CD14-positive monocyte (primary cell): Measurements from ENCODE around the gene AXL. TPM values are rescaled to one million over a fixed set of nuclear protein-coding genes. Genes with fewer than 3 reads are reported as not detected.
A peak's percentile ranks its signal among the peaks of the same experiment; 100 is the strongest.

Experiments
- DNase-seq, 3 donors: peaks; one replicate each; pipeline ENCODE4 v3.0.0-alpha.2; 2011 to 2022
- H2AFZ ChIP-seq: 2 replicates; pipeline ENCODE4 v1.6.0; 2012; ENCODE audit warnings: mild to moderate bottlenecking, low read depth, low read length, inconsistent platforms; ENCODE audit not compliant: insufficient read depth, poor library complexity, severe bottlenecking
- H3K27ac ChIP-seq, 2 donors: 1 replicate in 1 of 2; 2 replicates in 1 of 2; pipeline ENCODE4 v1.5.1; 2012 to 2013; ENCODE audit warnings: low read length in 2 of 2, control low read depth in 1 of 2, inconsistent platforms in 1 of 2, low read depth in 1 of 2, mild to moderate bottlenecking in 1 of 2
- H3K27me3 ChIP-seq, 2 donors: one replicate each; pipeline versions ENCODE4 v1.6.0 to v1.6.1; 2011 to 2013; ENCODE audit warnings: low read length in 2 of 2; ENCODE audit not compliant: control insufficient read depth in 2 of 2, insufficient read depth in 2 of 2
- H3K36me3 ChIP-seq, 2 donors: replicated peaks in 1 of 2; 1 replicate in 1 of 2; 2 replicates in 1 of 2; pipeline versions ENCODE4 v1.5.1 to v1.6.1; 2012 to 2013; ENCODE audit warnings: low read length in 2 of 2, control low read depth in 1 of 2, inconsistent platforms in 1 of 2, mild to moderate bottlenecking in 1 of 2; ENCODE audit not compliant: insufficient read depth in 2 of 2, control insufficient read depth in 1 of 2
- H3K4me1 ChIP-seq, 2 donors: 1 replicate in 1 of 2; 2 replicates in 1 of 2; pipeline versions ENCODE4 v1.5.1 to v1.6.1; 2012 to 2013; ENCODE audit warnings: low read length in 2 of 2, control low read depth in 1 of 2, inconsistent platforms in 1 of 2, mild to moderate bottlenecking in 1 of 2, moderate library complexity in 1 of 2; ENCODE audit not compliant: insufficient read depth in 2 of 2, control insufficient read depth in 1 of 2
- H3K4me2 ChIP-seq: replicated peaks from 2 replicates; pipeline ENCODE3; 2012; ENCODE audit warnings: low read length, moderate library complexity, mild to moderate bottlenecking; ENCODE audit not compliant: poor library complexity, severe bottlenecking; ENCODE audit errors: extremely low read depth
- H3K4me3 ChIP-seq, 3 experiments: fragments of 200-600 bp in 1 of 3; sonication (generic) in 1 of 3; replicated peaks in 1 of 3; 1 replicate in 2 of 3; 2 replicates in 1 of 3; pipeline ENCODE4 v1.5.1; 2011 to 2013; ENCODE audit warnings: low read length in 3 of 3, mild to moderate bottlenecking in 3 of 3, control low read depth in 2 of 3, low read depth in 2 of 3, inconsistent platforms in 1 of 3, moderate library complexity in 1 of 3
- H3K79me2 ChIP-seq: 2 replicates; pipeline ENCODE4 v1.6.0; 2012; ENCODE audit warnings: mild to moderate bottlenecking, control low read depth, inconsistent platforms, low read length, moderate library complexity; ENCODE audit not compliant: insufficient read depth
- H3K9ac ChIP-seq: 2 replicates; pipeline ENCODE4 v1.6.0; 2017; ENCODE audit warnings: low read length, mild to moderate bottlenecking; ENCODE audit not compliant: insufficient read depth, poor library complexity, severe bottlenecking
- H3K9me3 ChIP-seq, 2 donors: replicated peaks in 1 of 2; 1 replicate in 1 of 2; 2 replicates in 1 of 2; pipeline versions ENCODE4 v1.5.1 to v1.6.1; 2012 to 2013; ENCODE audit warnings: low read length in 2 of 2, control low read depth in 1 of 2; ENCODE audit not compliant: control insufficient read depth in 1 of 2, insufficient read depth in 1 of 2
- H4K20me1 ChIP-seq: 2 replicates; pipeline ENCODE4 v1.6.0; 2012; ENCODE audit warnings: mild to moderate bottlenecking, low read length, control low read depth, moderate library complexity; ENCODE audit not compliant: insufficient read depth
- H3K27ac Mint-ChIP-seq, 7 donors: one replicate each; pipeline ENCODE4 v1.8.0; 2020; ENCODE audit warnings: mild to moderate bottlenecking in 7 of 7, mixed read lengths in 7 of 7, moderate library complexity in 6 of 7, inconsistent platforms in 2 of 7
- H3K27me3 Mint-ChIP-seq, 3 donors: one replicate each; pipeline ENCODE4 v1.8.0; 2021 to 2022; ENCODE audit warnings: low read depth in 3 of 3, mild to moderate bottlenecking in 3 of 3, mixed read lengths in 3 of 3, moderate library complexity in 3 of 3, inconsistent platforms in 1 of 3
- H3K36me3 Mint-ChIP-seq, 2 donors: one replicate each; pipeline ENCODE4 v1.8.0; 2020; ENCODE audit warnings: mixed read lengths in 2 of 2, inconsistent platforms in 1 of 2, mild to moderate bottlenecking in 1 of 2
- H3K4me1 Mint-ChIP-seq: one replicate; pipeline ENCODE4 v1.8.0; 2020; ENCODE audit warnings: mild to moderate bottlenecking, mixed read lengths
- H3K4me3 Mint-ChIP-seq, 2 donors: one replicate each; pipeline ENCODE4 v1.8.0; 2020; ENCODE audit warnings: mild to moderate bottlenecking in 2 of 2, mixed read lengths in 2 of 2, moderate library complexity in 1 of 2
- H3K9me3 Mint-ChIP-seq, 7 donors: one replicate each; pipeline ENCODE4 v1.8.0; 2020 to 2022; ENCODE audit warnings: mixed read lengths in 7 of 7, mild to moderate bottlenecking in 6 of 7, moderate library complexity in 6 of 7, inconsistent platforms in 2 of 7
- WGBS: methylation state at CpG from one replicate; pipeline ENCODE4 v1.1.5; 2013; ENCODE audit warnings: missing lambda C conversion rate; ENCODE audit not compliant: insufficient coverage; 5-methylcytosine and 5-hydroxymethylcytosine counted together
- intact Hi-C, 2 donors: fragments of 100-400 bp; cut with micrococcal nuclease; formaldehyde crosslinking; loops; one replicate each; pipeline versions ENCODE4 v1.15.0 to v1.15.1; 2023
- polyA plus RNA-seq, 3 donors: library from polyadenylated mRNA; depleted of rRNA in 1 of 3; unstranded in 2 of 3; stranded (reverse) in 1 of 3; fragments of 300-500 nt in 2 of 3; fragments of >200 nt in 1 of 3; fragmentation: Illumina TruSeq in 2 of 3; gene quantifications; 1 replicate in 2 of 3; 2 replicates in 1 of 3; pipeline ENCODE4 v1.2.3, GENCODE V29; 2012 to 2021
- TF ChIP-seq, protein P1 (sequence below): fragments of 200-600 bp; IDR thresholded peaks from one replicate; pipeline ENCODE4 v1.8.0; 2022; ENCODE audit warnings: antibody characterized with exemption, mild to moderate bottlenecking

The AXL gene
- polyA plus RNA-seq, 3 donors, result 0.05 to 0.07 TPM; not detected in 1

DNA sequence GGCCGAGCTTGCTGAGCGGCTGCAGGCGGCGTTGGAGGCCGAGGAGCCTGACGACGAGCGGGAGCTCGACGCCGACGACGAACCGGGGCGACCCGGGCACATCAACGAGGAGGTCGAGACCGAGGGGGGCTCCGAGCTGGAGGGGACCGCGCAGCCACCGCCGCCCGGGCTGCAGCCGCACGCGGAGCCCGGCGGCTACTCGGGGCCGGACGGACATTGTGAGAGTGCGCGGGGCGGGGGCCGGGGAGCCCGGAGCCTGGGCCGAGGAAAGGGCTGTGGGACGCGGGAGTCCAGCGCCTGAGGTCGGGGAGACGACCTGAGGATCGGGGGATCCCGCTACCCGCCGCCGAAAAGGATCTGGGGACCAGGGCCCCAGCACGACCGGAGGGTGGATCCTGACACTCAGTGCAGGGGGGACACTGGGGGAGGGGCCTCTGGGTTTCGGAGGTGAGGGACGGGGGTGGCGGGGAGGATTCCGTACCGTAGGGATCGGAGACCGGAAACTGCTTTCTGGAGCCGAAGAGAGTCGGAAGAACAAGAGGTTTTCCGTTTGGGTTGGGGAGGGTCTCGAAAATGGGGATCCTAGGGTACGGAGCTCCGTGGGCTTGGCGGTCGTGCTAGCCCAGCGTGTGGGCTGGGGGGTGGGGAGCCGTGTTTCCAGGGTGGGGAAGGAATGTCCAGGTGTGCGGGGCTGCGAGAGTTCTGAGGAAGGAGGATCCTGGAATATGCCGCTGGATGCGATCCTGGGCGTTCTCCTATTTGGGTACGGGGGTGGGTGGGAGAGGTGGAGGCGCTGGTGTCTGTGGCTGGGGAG, 45.8 kb downstream of the AXL start:
- under 1% methylated on average over 69 of the region's 75 CpGs for WGBS
- Mint-ChIP-seq H3K9me3 (no peaks in the 10 kb centered on the region), H3K27ac (peak overlapping the region; percentile 92 to 100 (median 100)), H3K36me3 (peaks cover 25 to 26% of the 10 kb centered on the region in 2 donors), H3K4me1 (peaks cover 37% of the 10 kb centered on the region), H3K4me3 (peak overlapping the region; percentile 96 to 97), H3K27me3 (peaks cover 4 to 11% (median 4%) of the 10 kb centered on the region in 3 donors)
- Histone ChIP-seq H4K20me1 (peaks cover 30% of the 10 kb centered on the region), H3K4me2 (peak overlapping the region; percentile 90), H3K79me2 (peaks cover 57% of the 10 kb centered on the region), H3K4me1 (peaks cover 33 to 37% of the 10 kb centered on the region in 2 donors), H3K36me3 (peaks cover 20 to 32% of the 10 kb centered on the region in 2 donors), H2AFZ (peak overlapping the region; percentile 80), H3K27ac (peak overlapping the region; percentile 77 to 95), H3K4me3 (peak overlapping the region; percentile 74 to 91 (median 79)), H3K9me3 (no peaks in the 10 kb centered on the region), H3K9ac (peak overlapping the region; percentile 99), H3K27me3 (peaks cover 0 to 5% of the 10 kb centered on the region in 2 donors)
- intact Hi-C loops, result loop anchor here (5.0 to 10.0 kb wide), 5 partner anchors 37 to 170 kb away; partner anchors contain the start of genes DMAC2 (in 1 of the 2) and TGFB1 (in 1 of the 2)
- TF ChIP-seq, protein P1, sequence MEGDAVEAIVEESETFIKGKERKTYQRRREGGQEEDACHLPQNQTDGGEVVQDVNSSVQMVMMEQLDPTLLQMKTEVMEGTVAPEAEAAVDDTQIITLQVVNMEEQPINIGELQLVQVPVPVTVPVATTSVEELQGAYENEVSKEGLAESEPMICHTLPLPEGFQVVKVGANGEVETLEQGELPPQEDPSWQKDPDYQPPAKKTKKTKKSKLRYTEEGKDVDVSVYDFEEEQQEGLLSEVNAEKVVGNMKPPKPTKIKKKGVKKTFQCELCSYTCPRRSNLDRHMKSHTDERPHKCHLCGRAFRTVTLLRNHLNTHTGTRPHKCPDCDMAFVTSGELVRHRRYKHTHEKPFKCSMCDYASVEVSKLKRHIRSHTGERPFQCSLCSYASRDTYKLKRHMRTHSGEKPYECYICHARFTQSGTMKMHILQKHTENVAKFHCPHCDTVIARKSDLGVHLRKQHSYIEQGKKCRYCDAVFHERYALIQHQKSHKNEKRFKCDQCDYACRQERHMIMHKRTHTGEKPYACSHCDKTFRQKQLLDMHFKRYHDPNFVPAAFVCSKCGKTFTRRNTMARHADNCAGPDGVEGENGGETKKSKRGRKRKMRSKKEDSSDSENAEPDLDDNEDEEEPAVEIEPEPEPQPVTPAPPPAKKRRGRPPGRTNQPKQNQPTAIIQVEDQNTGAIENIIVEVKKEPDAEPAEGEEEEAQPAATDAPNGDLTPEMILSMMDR, result peak; percentile 7
- peak in 1 of 3 donors; percentile 4 for DNase-seq

DNA sequence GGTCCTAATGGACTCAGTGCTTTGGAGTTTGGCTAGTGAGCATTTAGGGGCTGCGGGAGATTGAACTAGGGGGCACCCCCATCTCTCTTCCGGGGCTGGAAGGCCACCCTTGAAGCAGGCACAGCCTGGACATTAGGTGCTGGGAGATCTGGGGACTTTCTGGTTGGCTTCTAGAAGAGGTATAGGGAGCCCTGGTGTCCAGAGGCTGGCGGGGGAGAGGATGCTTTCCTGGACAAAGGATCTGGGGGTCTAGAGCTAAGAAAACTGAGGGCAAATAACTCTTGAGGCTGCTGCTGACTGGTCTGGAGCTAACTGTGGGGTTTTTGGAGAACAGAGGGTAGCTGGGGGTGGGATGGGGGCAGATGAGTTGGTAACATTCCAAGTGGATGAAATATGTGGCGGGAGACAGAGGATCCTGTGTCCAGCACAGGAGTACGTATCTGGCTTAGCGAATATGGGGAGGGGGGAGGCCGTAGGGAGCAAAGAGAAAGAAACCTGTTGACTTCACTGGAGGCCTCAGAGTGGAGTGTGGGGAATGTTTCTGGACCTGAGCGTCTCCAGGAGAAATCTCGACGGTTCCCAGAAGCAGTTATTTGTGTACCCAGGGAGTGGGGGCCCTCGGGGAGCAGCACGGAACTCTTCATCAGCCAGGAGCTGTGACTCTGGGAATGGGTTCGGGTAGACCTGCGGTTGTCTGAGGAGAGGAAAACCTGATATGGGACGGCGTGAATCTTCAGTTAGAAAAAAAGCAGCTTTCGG, 46.6 kb downstream of the AXL start:
- peak overlapping the region; percentile 90 for H3K4me2 ChIP-seq
- intact Hi-C loops, result loop anchor here (5.0 to 10.0 kb wide), 2 partner anchors 42 to 169 kb away; partner anchors contain the start of gene DMAC2 (in 1 of the 2)
- peak overlapping the region; percentile 77 to 95 for H3K27ac ChIP-seq
- peak overlapping the region; percentile 74 to 91 (median 79) for H3K4me3 ChIP-seq
- peaks cover 36 to 37% of the 10 kb centered on the region in 2 donors for H3K4me1 ChIP-seq
- H3K36me3 Mint-ChIP-seq, result peaks cover 26 to 32% of the 10 kb centered on the region in 2 donors
- TF ChIP-seq, protein P1, result no peak
- H3K79me2 ChIP-seq, result peaks cover 65% of the 10 kb centered on the region
- no peaks in the 10 kb centered on the region for H3K9me3 Mint-ChIP-seq
- peak overlapping the region; percentile 99 for H3K9ac ChIP-seq
- peak overlapping the region; percentile 96 to 97 for H3K4me3 Mint-ChIP-seq
- no peaks in the 10 kb centered on the region for H3K9me3 ChIP-seq
- 44% methylated on average over 15 of the region's 17 CpGs for WGBS
- peaks cover 37% of the 10 kb centered on the region for H3K4me1 Mint-ChIP-seq
- peaks cover 38% of the 10 kb centered on the region for H4K20me1 ChIP-seq
- peak overlapping the region; percentile 92 to 100 (median 99) for H3K27ac Mint-ChIP-seq
- peaks cover 0 to 5% of the 10 kb centered on the region in 2 donors for H3K27me3 ChIP-seq
- H3K27me3 Mint-ChIP-seq, result peaks cover 3 to 8% (median 4%) of the 10 kb centered on the region in 3 donors
- peaks cover 25 to 38% of the 10 kb centered on the region in 2 donors for H3K36me3 ChIP-seq
- H2AFZ ChIP-seq, result peak overlapping the region; percentile 80
- peak in 1 of 3 donors; percentile 16 for DNase-seq
